ENCODE data around the gene NUBP1. TPM values are rescaled to one million over a fixed set of nuclear protein-coding genes. Genes with fewer than 3 reads are reported as not detected.
"Not testable (repeated sequence)": the region's sequence is repeated elsewhere in the genome, so short reads cannot be mapped to it uniquely, and the experiment has no call there.

The NUBP1 gene
- total RNA-seq, 1 experiment from 2014 or later, result 25.4 TPM

DNA sequence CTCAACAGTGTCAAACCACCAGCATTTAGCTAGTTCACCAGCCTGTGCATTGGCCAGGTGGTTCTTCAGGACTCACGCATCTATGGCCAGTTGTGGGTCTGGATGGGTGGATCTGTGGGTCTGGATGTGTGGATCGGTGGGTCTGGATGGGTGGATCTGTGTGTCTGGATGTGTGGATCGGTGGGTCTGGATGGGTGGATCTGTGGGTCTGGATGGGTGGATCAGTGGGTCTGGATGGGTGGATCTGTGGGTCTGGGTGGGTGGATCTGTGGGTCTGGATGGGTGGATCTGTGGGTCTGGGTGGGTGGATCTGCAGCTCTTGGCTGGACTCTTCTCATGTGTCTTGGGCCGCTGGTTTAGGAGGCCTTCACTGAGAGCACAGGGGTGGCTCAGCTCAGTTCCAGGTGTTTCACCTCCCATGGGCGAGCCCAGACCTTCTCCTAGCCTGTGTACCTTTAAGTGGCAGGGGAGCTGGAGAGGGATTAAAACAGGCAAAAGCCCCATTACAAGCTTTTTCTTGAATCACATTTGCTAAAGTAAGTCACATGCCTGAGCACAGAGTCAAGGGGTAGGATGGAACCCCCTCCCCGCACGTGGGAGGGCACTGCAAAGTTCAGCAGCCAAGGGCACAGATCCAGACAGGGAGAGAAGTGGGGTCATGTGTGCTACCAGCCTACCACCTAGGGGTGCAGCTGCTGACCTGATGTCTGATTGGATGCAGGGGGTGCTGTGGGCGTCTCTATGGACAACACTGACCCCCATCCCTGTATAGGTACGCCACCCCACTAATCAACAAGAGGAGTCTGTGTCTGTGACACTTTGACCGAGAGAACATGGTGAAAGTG, 3.4 kb upstream of the NUBP1 start:
- TF ChIP-seq, protein P1, sequence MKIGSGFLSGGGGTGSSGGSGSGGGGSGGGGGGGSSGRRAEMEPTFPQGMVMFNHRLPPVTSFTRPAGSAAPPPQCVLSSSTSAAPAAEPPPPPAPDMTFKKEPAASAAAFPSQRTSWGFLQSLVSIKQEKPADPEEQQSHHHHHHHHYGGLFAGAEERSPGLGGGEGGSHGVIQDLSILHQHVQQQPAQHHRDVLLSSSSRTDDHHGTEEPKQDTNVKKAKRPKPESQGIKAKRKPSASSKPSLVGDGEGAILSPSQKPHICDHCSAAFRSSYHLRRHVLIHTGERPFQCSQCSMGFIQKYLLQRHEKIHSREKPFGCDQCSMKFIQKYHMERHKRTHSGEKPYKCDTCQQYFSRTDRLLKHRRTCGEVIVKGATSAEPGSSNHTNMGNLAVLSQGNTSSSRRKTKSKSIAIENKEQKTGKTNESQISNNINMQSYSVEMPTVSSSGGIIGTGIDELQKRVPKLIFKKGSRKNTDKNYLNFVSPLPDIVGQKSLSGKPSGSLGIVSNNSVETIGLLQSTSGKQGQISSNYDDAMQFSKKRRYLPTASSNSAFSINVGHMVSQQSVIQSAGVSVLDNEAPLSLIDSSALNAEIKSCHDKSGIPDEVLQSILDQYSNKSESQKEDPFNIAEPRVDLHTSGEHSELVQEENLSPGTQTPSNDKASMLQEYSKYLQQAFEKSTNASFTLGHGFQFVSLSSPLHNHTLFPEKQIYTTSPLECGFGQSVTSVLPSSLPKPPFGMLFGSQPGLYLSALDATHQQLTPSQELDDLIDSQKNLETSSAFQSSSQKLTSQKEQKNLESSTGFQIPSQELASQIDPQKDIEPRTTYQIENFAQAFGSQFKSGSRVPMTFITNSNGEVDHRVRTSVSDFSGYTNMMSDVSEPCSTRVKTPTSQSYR (CRISPR knock-in tag; IDR thresholded peaks at IDR 0.05), result no peak
- TF ChIP-seq OVOL2 (CRISPR knock-in tag; IDR thresholded peaks at IDR 0.05; ENCODE audit: borderline replicate concordance) (no peak), CBFB (CRISPR knock-in tag; IDR thresholded peaks at IDR 0.05; ENCODE audit: low read depth) (no peak), NR2C2 (CRISPR knock-in tag; IDR thresholded peaks at IDR 0.05) (no peak), CREB1 (CRISPR knock-in tag; IDR thresholded peaks at IDR 0.05) (no peak), TEAD1 (CRISPR knock-in tag; IDR thresholded peaks at IDR 0.05) (no peak), ZNF317 (CRISPR knock-in tag; IDR thresholded peaks at IDR 0.05; ENCODE audit: borderline replicate concordance, low read depth) (no peak), TCF7 (CRISPR knock-in tag; IDR thresholded peaks at IDR 0.05; ENCODE audit: low read depth) (no peak), TP53 (CRISPR knock-in tag; IDR thresholded peaks at IDR 0.05) (no peak), ESRRA (CRISPR knock-in tag; IDR thresholded peaks at IDR 0.05; ENCODE audit: borderline replicate concordance) (no peak)
- TF ChIP-seq, protein P2, sequence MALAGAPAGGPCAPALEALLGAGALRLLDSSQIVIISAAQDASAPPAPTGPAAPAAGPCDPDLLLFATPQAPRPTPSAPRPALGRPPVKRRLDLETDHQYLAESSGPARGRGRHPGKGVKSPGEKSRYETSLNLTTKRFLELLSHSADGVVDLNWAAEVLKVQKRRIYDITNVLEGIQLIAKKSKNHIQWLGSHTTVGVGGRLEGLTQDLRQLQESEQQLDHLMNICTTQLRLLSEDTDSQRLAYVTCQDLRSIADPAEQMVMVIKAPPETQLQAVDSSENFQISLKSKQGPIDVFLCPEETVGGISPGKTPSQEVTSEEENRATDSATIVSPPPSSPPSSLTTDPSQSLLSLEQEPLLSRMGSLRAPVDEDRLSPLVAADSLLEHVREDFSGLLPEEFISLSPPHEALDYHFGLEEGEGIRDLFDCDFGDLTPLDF (CRISPR knock-in tag; IDR thresholded peaks at IDR 0.05), result no peak
- TF ChIP-seq, protein P3, sequence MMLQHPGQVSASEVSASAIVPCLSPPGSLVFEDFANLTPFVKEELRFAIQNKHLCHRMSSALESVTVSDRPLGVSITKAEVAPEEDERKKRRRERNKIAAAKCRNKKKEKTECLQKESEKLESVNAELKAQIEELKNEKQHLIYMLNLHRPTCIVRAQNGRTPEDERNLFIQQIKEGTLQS (CRISPR knock-in tag; conservative IDR thresholded peaks at IDR 0.05), result no peak
- TF ChIP-seq, protein P4, sequence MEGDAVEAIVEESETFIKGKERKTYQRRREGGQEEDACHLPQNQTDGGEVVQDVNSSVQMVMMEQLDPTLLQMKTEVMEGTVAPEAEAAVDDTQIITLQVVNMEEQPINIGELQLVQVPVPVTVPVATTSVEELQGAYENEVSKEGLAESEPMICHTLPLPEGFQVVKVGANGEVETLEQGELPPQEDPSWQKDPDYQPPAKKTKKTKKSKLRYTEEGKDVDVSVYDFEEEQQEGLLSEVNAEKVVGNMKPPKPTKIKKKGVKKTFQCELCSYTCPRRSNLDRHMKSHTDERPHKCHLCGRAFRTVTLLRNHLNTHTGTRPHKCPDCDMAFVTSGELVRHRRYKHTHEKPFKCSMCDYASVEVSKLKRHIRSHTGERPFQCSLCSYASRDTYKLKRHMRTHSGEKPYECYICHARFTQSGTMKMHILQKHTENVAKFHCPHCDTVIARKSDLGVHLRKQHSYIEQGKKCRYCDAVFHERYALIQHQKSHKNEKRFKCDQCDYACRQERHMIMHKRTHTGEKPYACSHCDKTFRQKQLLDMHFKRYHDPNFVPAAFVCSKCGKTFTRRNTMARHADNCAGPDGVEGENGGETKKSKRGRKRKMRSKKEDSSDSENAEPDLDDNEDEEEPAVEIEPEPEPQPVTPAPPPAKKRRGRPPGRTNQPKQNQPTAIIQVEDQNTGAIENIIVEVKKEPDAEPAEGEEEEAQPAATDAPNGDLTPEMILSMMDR (IDR thresholded peaks at IDR 0.05), result no peak
- TF ChIP-seq, protein P5, sequence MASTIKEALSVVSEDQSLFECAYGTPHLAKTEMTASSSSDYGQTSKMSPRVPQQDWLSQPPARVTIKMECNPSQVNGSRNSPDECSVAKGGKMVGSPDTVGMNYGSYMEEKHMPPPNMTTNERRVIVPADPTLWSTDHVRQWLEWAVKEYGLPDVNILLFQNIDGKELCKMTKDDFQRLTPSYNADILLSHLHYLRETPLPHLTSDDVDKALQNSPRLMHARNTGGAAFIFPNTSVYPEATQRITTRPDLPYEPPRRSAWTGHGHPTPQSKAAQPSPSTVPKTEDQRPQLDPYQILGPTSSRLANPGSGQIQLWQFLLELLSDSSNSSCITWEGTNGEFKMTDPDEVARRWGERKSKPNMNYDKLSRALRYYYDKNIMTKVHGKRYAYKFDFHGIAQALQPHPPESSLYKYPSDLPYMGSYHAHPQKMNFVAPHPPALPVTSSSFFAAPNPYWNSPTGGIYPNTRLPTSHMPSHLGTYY (CRISPR knock-in tag; IDR thresholded peaks at IDR 0.05), result no peak
- Mint-ChIP-seq H3K36me3 (no peaks in the 10 kb centered on the region; the same call in 1 of the 2 replicates), H3K4me3 (no peak overlapping the region), H3K9me3 (no peaks in the 10 kb centered on the region), H3K27ac (no peak overlapping the region), H3K27me3 (ENCODE audit: low read depth) (no peaks in the 10 kb centered on the region), H3K4me1 (peaks cover 11% of the 10 kb centered on the region)
- DNase-seq (ENCODE audit: low spot score) (no peak), ATAC-seq (no peak)
- ChIA-PET POLR2A (no interaction called here), CTCF (interaction anchor here (0.6 kb wide), 1 partner anchor 10 kb away, joined by 4 read pairs; no protein-coding TSS in a partner anchor)

DNA sequence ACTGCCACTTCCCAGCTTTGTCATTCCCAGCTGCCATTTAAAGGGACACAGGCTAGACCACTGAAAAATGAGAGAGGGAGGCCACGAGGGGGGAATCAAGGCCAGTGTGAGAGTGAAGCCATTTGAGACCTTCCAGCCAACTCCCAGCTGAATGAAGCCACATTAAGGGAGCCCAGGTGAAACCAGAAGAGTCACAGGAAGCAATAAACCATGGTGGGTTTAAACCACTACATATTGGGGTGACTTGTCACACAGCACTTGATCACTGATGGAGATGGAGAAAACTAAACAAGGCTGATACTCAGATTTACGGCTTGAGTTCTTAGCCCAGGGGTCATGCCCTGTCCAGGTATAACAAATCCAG, 2.8 kb upstream of the NUBP1 start:
- Mint-ChIP-seq H3K4me1 (peaks cover 11% of the 10 kb centered on the region), H3K27me3 (ENCODE audit: low read depth) (no peaks in the 10 kb centered on the region), H3K27ac (no peak overlapping the region), H3K36me3 (no peaks in the 10 kb centered on the region; the same call in 1 of the 2 replicates), H3K4me3 (no peak overlapping the region), H3K9me3 (no peaks in the 10 kb centered on the region)
- ChIA-PET CTCF (no interaction called here), POLR2A (no interaction called here)
- TF ChIP-seq ZNF317 (CRISPR knock-in tag; IDR thresholded peaks at IDR 0.05; ENCODE audit: borderline replicate concordance, low read depth), result no peak
- no peak for TF ChIP-seq MXD4 (CRISPR knock-in tag; IDR thresholded peaks at IDR 0.05; ENCODE audit: borderline replicate concordance)
- no peak for TF ChIP-seq EMX1 (CRISPR knock-in tag; IDR thresholded peaks at IDR 0.05)
- TF ChIP-seq, protein P6, sequence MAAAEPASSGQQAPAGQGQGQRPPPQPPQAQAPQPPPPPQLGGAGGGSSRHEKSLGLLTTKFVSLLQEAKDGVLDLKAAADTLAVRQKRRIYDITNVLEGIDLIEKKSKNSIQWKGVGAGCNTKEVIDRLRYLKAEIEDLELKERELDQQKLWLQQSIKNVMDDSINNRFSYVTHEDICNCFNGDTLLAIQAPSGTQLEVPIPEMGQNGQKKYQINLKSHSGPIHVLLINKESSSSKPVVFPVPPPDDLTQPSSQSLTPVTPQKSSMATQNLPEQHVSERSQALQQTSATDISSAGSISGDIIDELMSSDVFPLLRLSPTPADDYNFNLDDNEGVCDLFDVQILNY (CRISPR knock-in tag; IDR thresholded peaks at IDR 0.05), result no peak
- TF ChIP-seq, protein P7, sequence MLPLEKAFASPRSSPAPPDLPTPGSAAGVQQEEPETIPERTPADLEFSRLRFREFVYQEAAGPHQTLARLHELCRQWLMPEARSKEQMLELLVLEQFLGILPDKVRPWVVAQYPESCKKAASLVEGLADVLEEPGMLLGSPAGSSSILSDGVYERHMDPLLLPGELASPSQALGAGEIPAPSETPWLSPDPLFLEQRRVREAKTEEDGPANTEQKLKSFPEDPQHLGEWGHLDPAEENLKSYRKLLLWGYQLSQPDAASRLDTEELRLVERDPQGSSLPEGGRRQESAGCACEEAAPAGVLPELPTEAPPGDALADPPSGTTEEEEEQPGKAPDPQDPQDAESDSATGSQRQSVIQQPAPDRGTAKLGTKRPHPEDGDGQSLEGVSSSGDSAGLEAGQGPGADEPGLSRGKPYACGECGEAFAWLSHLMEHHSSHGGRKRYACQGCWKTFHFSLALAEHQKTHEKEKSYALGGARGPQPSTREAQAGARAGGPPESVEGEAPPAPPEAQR (CRISPR knock-in tag; IDR thresholded peaks at IDR 0.05), result no peak
- no peak for TF ChIP-seq ZNF671 (CRISPR knock-in tag; IDR thresholded peaks at IDR 0.05)
- TF ChIP-seq TEAD1 (CRISPR knock-in tag; IDR thresholded peaks at IDR 0.05), result no peak
- no peak for TF ChIP-seq TP53 (CRISPR knock-in tag; IDR thresholded peaks at IDR 0.05)
- no peak for TF ChIP-seq NFATC4 (CRISPR knock-in tag; IDR thresholded peaks at IDR 0.05)
- no peak for TF ChIP-seq GABPB1 (CRISPR knock-in tag; IDR thresholded peaks at IDR 0.05)
- no peak for TF ChIP-seq ETV6 (CRISPR knock-in tag; IDR thresholded peaks at IDR 0.05)
- DNase-seq (ENCODE audit: low spot score), result no peak
- no peak for ATAC-seq

DNA sequence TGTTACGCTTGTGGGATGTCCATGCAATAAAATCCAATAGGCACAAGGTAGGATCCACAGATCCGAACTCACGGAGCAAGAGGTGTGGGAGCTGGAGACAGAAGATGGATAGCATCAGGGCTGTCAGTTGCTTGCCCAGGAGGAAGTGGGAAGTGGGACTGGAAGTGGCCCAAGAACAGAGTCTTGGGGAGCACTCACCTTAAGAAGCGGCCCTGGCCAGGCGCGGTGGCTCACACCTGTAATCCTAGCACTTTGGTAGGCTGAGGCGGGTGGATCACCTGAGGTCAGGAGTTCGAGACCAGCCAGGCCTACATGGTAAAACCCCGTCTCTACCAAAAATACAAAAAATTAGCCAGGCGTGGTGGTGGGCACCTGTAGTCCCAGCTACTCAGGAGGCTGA, 2.4 kb upstream of the NUBP1 start:
- H3K27ac Mint-ChIP-seq; H3K27me3 Mint-ChIP-seq (ENCODE audit: low read depth); H3K4me3 Mint-ChIP-seq; POLR2A ChIA-PET; H3K36me3 Mint-ChIP-seq; H3K9me3 Mint-ChIP-seq; ATAC-seq; CTCF ChIA-PET; DNase-seq (ENCODE audit: low spot score): not testable (repeated sequence)
- peaks cover 11% of the 10 kb centered on the region for H3K4me1 Mint-ChIP-seq
